Anterior cingulate cortex (tissue), 58 donors: ENCODE data around the gene SLC27A3.

Experiments used
- DNase-seq, 58 donors: peaks; one replicate each; lab custom pipeline; 2025; lab: John Stamatoyannopoulos, UW

SLC27A3 gene

DNA sequence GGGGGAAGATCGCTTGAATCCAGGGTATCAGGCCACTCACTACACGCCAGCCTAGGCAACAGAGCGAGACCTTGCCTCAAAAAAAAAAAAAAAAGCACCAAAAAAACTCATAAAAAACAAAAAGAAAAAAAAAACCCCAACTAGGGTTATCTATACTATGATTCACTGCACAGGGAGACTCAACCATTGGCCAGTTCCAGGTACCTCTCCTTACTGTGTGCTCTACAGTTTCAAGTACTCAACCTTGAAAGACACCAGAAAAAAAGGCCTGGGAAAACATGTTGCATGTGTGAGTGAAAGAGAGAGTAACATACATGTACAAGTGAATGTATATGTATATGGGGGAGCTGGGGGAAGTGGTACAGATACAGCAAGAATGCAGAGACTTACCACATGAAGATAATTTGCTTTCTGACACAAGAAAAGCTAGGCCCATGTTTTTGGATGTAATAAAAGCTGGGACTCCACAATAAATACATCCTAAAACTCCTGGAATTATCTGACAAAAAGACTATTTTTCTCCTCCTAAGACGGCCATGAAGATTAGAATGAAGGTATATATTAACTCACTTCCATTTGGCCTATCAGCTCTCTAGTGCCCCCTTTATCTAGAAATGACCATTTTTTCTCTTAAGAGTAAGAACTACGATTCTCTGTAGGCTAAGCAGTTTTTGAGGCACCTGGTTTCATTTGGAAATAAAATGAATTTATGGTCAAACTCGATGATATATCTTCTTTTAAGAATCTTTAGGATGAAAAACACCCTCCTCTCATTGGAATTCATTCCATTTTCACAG, 52.2 kb downstream of the SLC27A3 start:
- DNase-seq = no peak
